Glutamatergic neuron (in vitro differentiated cells): Measurements from ENCODE around the gene MAST1. TPM values are rescaled to one million over a fixed set of nuclear protein-coding genes. Genes with fewer than 3 reads are reported as not detected.

Experiments used
- DNase-seq: peaks from one replicate; pipeline ENCODE4 v3.0.0; 2022
- H3K27ac Mint-ChIP-seq: one replicate; pipeline ENCODE4 v1.8.0; 2020; ENCODE audit warnings: mild to moderate bottlenecking, mixed read lengths, inconsistent platforms; ENCODE audit not compliant: unreplicated experiment
- H3K27me3 Mint-ChIP-seq: one replicate; pipeline ENCODE4 v1.8.0; 2020; ENCODE audit warnings: mild to moderate bottlenecking, moderate library complexity, mixed read lengths, inconsistent platforms; ENCODE audit not compliant: unreplicated experiment
- H3K36me3 Mint-ChIP-seq: one replicate; pipeline ENCODE4 v1.8.0; 2020; ENCODE audit warnings: mild to moderate bottlenecking, mixed read lengths, inconsistent platforms; ENCODE audit not compliant: unreplicated experiment
- H3K4me1 Mint-ChIP-seq: one replicate; pipeline ENCODE4 v1.8.0; 2020; ENCODE audit warnings: mild to moderate bottlenecking, low read depth, mixed read lengths, inconsistent platforms; ENCODE audit not compliant: unreplicated experiment
- H3K4me3 Mint-ChIP-seq: one replicate; pipeline ENCODE4 v1.8.0; 2020; ENCODE audit warnings: mild to moderate bottlenecking, mixed read lengths, inconsistent platforms; ENCODE audit not compliant: unreplicated experiment
- H3K9me3 Mint-ChIP-seq: one replicate; pipeline ENCODE4 v1.8.0; 2020; ENCODE audit warnings: mild to moderate bottlenecking, moderate library complexity, mixed read lengths, inconsistent platforms; ENCODE audit not compliant: unreplicated experiment
- long read RNA-seq: library from polyadenylated mRNA; unstranded; transcript quantifications from one replicate; pipeline ENCODE4 v2.0.0, GENCODE V29; 2020; ENCODE audit not compliant: unreplicated experiment
- total RNA-seq: library from RNA; stranded (reverse); fragmentation: NEBNext Ultra II Directional; extraction: Animal tissue kit (Norgen Biotek cat#: 25700); gene quantifications from one replicate; pipeline ENCODE4 v1.2.1, GENCODE V29; 2021; ENCODE audit not compliant: unreplicated experiment
- TF ChIP-seq, protein P1 (sequence below): fragments of 200-600 bp; sonication (generic); IDR thresholded peaks from one replicate; pipeline ENCODE4 v1.5.0; 2021; ENCODE audit not compliant: partially characterized antibody, unreplicated experiment

Gene MAST1
- total RNA-seq, result 230 TPM
- long read RNA-seq, full-length matches to known transcripts, result 5 of 19 reads
- long read RNA-seq, partial matches to known transcripts, result 7 of 19 reads
- long read RNA-seq, other reads (novel, unspliced or antisense), result 7 of 19 reads

GRCh38 chr19:12838182-12838885, at the start of gene MAST1:
MAST1 (plus strand) TSS chr19:12838515; CDS start chr19:12838573, 58 bp downstream.
- Mint-ChIP-seq H3K27ac (peak within 1 kb of the TSS; percentile 98), H3K36me3 (peaks cover 12% of the 10 kb centered on the region), H3K4me1 (peaks cover 40% of the 10 kb centered on the region), H3K27me3 (peaks cover 33% of the 10 kb centered on the region), H3K4me3 (peak within 1 kb of the TSS; percentile 95), H3K9me3 (peaks cover 26% of the 10 kb centered on the region)
- TF ChIP-seq, protein P1, sequence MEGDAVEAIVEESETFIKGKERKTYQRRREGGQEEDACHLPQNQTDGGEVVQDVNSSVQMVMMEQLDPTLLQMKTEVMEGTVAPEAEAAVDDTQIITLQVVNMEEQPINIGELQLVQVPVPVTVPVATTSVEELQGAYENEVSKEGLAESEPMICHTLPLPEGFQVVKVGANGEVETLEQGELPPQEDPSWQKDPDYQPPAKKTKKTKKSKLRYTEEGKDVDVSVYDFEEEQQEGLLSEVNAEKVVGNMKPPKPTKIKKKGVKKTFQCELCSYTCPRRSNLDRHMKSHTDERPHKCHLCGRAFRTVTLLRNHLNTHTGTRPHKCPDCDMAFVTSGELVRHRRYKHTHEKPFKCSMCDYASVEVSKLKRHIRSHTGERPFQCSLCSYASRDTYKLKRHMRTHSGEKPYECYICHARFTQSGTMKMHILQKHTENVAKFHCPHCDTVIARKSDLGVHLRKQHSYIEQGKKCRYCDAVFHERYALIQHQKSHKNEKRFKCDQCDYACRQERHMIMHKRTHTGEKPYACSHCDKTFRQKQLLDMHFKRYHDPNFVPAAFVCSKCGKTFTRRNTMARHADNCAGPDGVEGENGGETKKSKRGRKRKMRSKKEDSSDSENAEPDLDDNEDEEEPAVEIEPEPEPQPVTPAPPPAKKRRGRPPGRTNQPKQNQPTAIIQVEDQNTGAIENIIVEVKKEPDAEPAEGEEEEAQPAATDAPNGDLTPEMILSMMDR, result peak; percentile 59
- DNase-seq, result peak; percentile 84

DNA sequence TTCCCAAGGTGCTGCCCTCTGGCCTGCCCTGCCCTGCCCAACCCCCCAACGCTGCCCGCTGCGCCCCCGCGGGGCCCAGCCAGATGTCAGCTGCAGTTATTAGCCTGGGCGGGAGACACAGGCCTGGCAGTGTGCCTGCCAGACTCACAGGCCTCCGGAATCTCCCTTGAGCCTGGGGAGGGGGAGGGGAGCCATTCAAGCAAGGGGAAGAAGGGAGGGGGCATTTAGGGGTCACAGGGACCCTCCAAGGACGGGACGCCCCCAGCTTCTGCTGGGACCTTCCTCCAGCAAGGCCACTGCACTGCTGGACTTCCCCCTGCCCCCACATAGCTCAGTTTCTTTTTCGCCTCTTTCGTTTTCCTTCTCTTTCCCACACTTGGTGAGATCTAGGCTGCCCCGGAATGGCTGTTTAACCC, 49.6 kb upstream of the MAST1 start:
- H3K4me3 Mint-ChIP-seq, result peak overlapping the region; percentile 79
- DNase-seq, result peak; percentile 63
- TF ChIP-seq, protein P1, result no peak
- peak overlapping the region; percentile 82 for H3K27ac Mint-ChIP-seq
- H3K27me3 Mint-ChIP-seq, result peaks cover 6% of the 10 kb centered on the region
- no peaks in the 10 kb centered on the region for H3K36me3 Mint-ChIP-seq
- H3K9me3 Mint-ChIP-seq, result peaks cover 12% of the 10 kb centered on the region
- H3K4me1 Mint-ChIP-seq, result peaks cover 14% of the 10 kb centered on the region

DNA sequence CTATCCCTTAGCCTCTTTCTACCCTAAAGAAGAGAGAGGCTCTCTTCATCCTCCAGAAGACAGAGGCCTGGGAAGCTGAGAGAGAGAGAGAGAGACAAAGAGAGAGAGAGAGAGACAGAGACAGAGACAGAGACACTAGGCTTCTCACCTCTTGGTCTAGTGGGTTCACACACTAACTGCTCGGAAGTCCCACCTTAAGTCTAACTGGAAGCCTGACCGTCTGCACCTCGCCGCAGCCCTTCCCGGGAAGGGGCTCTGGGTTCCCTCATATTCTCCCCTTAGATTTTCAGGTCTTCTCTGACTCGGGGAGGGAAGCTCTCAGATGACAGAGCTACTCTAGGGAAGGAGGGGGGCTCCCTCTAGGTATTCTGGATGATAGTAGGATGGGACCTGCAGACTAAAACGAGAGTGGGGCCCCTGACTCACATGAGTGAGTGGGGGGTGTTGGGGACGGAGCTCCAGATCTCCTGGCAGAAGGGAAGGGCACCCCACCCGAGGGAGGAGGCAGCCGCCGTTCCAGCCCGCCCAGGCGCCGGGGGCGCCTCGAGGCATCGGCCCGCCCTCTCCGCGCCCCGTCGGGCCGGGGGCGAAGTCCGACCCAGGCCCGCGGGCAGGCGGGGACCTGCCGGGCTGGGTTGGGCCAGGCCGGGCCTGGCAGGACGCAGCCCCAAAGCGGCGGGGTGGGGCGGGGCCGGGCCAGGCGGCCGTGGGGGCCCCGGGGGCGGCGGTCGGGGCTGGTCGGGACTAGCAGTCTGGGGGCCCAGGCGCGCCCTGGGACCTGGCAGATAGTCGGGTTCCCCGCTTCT, 49.0 kb upstream of the MAST1 start:
- peaks cover 8% of the 10 kb centered on the region for H3K27me3 Mint-ChIP-seq
- DNase-seq, result peak; percentile 18
- peaks cover 18% of the 10 kb centered on the region for H3K4me1 Mint-ChIP-seq

GRCh38 chr19:12789904-12790619, 48.3 kb upstream of the MAST1 start:
- Mint-ChIP-seq H3K27me3 (peaks cover 9% of the 10 kb centered on the region), H3K4me3 (peak overlapping the region; percentile 76), H3K36me3 (no peaks in the 10 kb centered on the region), H3K27ac (peak overlapping the region; percentile 48), H3K4me1 (peaks cover 18% of the 10 kb centered on the region), H3K9me3 (peaks cover 16% of the 10 kb centered on the region)
- DNase-seq, result peak; percentile 96
- TF ChIP-seq, protein P1, result no peak

More for the DNA sequence above, 49.0 kb upstream of the MAST1 start:
- Mint-ChIP-seq H3K4me3 (peak overlapping the region; percentile 79), H3K27ac (peak overlapping the region; percentile 72), H3K9me3 (peaks cover 15% of the 10 kb centered on the region), H3K36me3 (no peaks in the 10 kb centered on the region)
- TF ChIP-seq, protein P1, result no peak
